Pancreas (tissue), 10 donors: ENCODE measurements around the gene NSF. TPM values are rescaled to one million over a fixed set of nuclear protein-coding genes. Genes with fewer than 3 reads are reported as not detected.

Experiments used
- ATAC-seq, 4 donors: fragments of 200-7000 bp; cut with Tn5 transposase; one replicate each; pipeline versions ENCODE4 v1.8.0 to v1.9.1; 2020; ENCODE audit warnings: mild to moderate bottlenecking in 4 of 4, moderate library complexity in 4 of 4
- DNase-seq, 6 donors: peaks; one replicate each; pipeline ENCODE4 v3.0.0-alpha.2; 2020
- FAIRE-seq: peaks from 2 replicates; lab custom pipeline; 2012; peaks lifted over from hg19 to GRCh38; lab: Jason Lieb, UNC
- H3K27ac ChIP-seq, 4 donors: fragments of 200-600 bp; sonication (generic); 1 replicate in 3 of 4; 2 replicates in 1 of 4; pipeline versions ENCODE4 v1.5.0 to v1.8.0; 2020
- H3K27me3 ChIP-seq, 4 donors: fragments of 200-600 bp; one replicate each; pipeline ENCODE4 v1.8.0; 2021
- H3K36me3 ChIP-seq, 3 donors: fragments of 200-600 bp; sonication (generic) in 1 of 3; one replicate each; pipeline versions ENCODE4 v1.5.0 to v1.8.0; 2020 to 2021
- H3K4me1 ChIP-seq, 3 donors: fragments of 200-600 bp; one replicate each; pipeline ENCODE4 v1.8.0; 2021
- H3K4me3 ChIP-seq, 4 donors: fragments of 200-600 bp; sonication (generic) in 2 of 4; one replicate each; pipeline versions ENCODE4 v1.5.0 to v1.8.0; 2020 to 2021
- H3K9me3 ChIP-seq, 4 donors: fragments of 200-600 bp; one replicate each; pipeline ENCODE4 v1.8.0; 2021
- CTCF ChIP-seq, 4 donors: fragments of 200-600 bp; sonication (generic) in 3 of 4; IDR thresholded peaks; one replicate each; pipeline versions ENCODE4 v1.5.0 to v1.8.0; 2021; ENCODE audit warnings: antibody characterized with exemption in 4 of 4
- WGBS, 2 donors: extraction: QIAGEN DNeasy Blood & Tissue Kit; methylation state at CpG; one replicate each; pipeline ENCODE4 v1.1.7; 2013; 5-methylcytosine and 5-hydroxymethylcytosine counted together
- intact Hi-C, 3 donors: fragments of 100-400 bp; cut with DNase I; formaldehyde crosslinking; loops; one replicate each; pipeline versions ENCODE4 v1.11.1 to v1.14.2; 2022
- polyA plus RNA-seq, 2 donors: library from polyadenylated mRNA; stranded (reverse); fragments of 200-250 nt; gene quantifications; one replicate each; pipeline ENCODE4 v1.2.3, GENCODE V29; 2013
- total RNA-seq, 6 donors: library from RNA; stranded (reverse); fragmentation: NEBNext Ultra II Directional in 4 of 6; extraction: Animal tissue kit (Norgen Biotek cat#: 25700) in 4 of 6; gene quantifications; one replicate each; pipeline versions ENCODE4 v1.2.1 to v1.2.4, GENCODE V29; 2021 to 2023
- donor health status: healthy with polysubstance abuse.
- donor health status: DM: no; HTN: no; CAD: no; lungs with moderate emphysema.
- donor health status: DM: no; HTN: no; CAD: no.
- donor health status: control.
- donor health status: control.
- donor health status: Bipolar disorder and iron deficiency.
- donor health status: DM: yes; HTN: yes; CAD: no.
- donor health status: DM: no; HTN: no; CAD: no.
- donor health status: DM: no; HTN: no; CAD: no.
- donor health status: DM: yes; HTN: yes; CAD: no.

NSF gene
- total and polyA plus RNA-seq, 8 donors: 6.2 to 32.4 (median 29.0) TPM

- H3K27me3 ChIP-seq: no peaks in the 10 kb centered on the region
- intact Hi-C loops: no loop called here
Observed at GRCh38 chr17:46773221-46773605, 182.7 kb downstream of the NSF start.

GRCh38 chr17:46773676-46774075 lies 183.2 kb downstream of the NSF start:
- no peak overlapping the region for H3K4me3 ChIP-seq
- intact Hi-C loops: no loop called here
- ATAC-seq (no peak), DNase-seq (peak in 2 of 6 donors; percentile 49 to 76), FAIRE-seq (no peak)
- H3K27me3 ChIP-seq: no peaks in the 10 kb centered on the region
- no peak overlapping the region for H3K27ac ChIP-seq
- H3K4me1 ChIP-seq: no peaks in the 10 kb centered on the region
- no peaks in the 10 kb centered on the region for H3K9me3 ChIP-seq
- 94 to 96% methylated on average over 14 to 15 of the region's 15 CpGs for WGBS, 2 donors
- H3K36me3 ChIP-seq: no peaks in the 10 kb centered on the region
- TF ChIP-seq CTCF (IDR thresholded peaks at IDR 0.05): no peak

More at GRCh38 chr17:46773221-46773605, 182.7 kb downstream of the NSF start:
- Histone ChIP-seq H3K27ac (no peak overlapping the region), H3K9me3 (no peaks in the 10 kb centered on the region), H3K4me1 (no peaks in the 10 kb centered on the region), H3K4me3 (no peak overlapping the region), H3K36me3 (no peaks in the 10 kb centered on the region)
- FAIRE-seq: no peak
- peak in 1 of 6 donors; percentile 26 for DNase-seq
- WGBS, 2 donors: 95% methylated on average over 6 of the region's 6 CpGs
- TF ChIP-seq CTCF (IDR thresholded peaks at IDR 0.05): no peak
- no peak for ATAC-seq

GRCh38 chr17:46774108-46774737 lies 183.8 kb downstream of the NSF start:
- TF ChIP-seq CTCF (IDR thresholded peaks at IDR 0.05): no peak
- no peak overlapping the region for H3K27ac ChIP-seq
- intact Hi-C loops: no loop called here
- H3K4me1 ChIP-seq: no peaks in the 10 kb centered on the region
- ATAC-seq (no peak), DNase-seq (peak in 1 of 6 donors; percentile 47), FAIRE-seq (no peak)
- H3K27me3 ChIP-seq: no peaks in the 10 kb centered on the region
- no peaks in the 10 kb centered on the region for H3K9me3 ChIP-seq
- 95 to 96% methylated on average over 10 of the region's 10 CpGs for WGBS, 2 donors
- H3K36me3 ChIP-seq: no peaks in the 10 kb centered on the region
- no peak overlapping the region for H3K4me3 ChIP-seq

GRCh38 chr17:46776298-46777005 lies 186.0 kb downstream of the NSF start:
- no peak overlapping the region for H3K27ac ChIP-seq
- FAIRE-seq (no peak), DNase-seq (peak in 1 of 6 donors; percentile 25), ATAC-seq (no peak)
- 80 to 85% methylated on average over 12 of the region's 12 CpGs for WGBS, 2 donors
- H3K4me1 ChIP-seq: no peaks in the 10 kb centered on the region
- no peak overlapping the region for H3K4me3 ChIP-seq
- no peaks in the 10 kb centered on the region for H3K9me3 ChIP-seq
- no peaks in the 10 kb centered on the region for H3K27me3 ChIP-seq
- intact Hi-C loops: no loop called here
- no peak for TF ChIP-seq CTCF (IDR thresholded peaks at IDR 0.05)
- no peaks in the 10 kb centered on the region for H3K36me3 ChIP-seq
